GM11168 (cell line): ENCODE results near the gene ZSWIM9.

Source experiments
- in situ Hi-C: fragments of 300-500 bp; cut with MboI; formaldehyde crosslinking; loops from one replicate; pipeline ENCODE4 v1.12.0; 2022; ENCODE audit warnings: low sequenced_read_pairs; ENCODE audit not compliant: unreplicated experiment

ZSWIM9 gene

DNA sequence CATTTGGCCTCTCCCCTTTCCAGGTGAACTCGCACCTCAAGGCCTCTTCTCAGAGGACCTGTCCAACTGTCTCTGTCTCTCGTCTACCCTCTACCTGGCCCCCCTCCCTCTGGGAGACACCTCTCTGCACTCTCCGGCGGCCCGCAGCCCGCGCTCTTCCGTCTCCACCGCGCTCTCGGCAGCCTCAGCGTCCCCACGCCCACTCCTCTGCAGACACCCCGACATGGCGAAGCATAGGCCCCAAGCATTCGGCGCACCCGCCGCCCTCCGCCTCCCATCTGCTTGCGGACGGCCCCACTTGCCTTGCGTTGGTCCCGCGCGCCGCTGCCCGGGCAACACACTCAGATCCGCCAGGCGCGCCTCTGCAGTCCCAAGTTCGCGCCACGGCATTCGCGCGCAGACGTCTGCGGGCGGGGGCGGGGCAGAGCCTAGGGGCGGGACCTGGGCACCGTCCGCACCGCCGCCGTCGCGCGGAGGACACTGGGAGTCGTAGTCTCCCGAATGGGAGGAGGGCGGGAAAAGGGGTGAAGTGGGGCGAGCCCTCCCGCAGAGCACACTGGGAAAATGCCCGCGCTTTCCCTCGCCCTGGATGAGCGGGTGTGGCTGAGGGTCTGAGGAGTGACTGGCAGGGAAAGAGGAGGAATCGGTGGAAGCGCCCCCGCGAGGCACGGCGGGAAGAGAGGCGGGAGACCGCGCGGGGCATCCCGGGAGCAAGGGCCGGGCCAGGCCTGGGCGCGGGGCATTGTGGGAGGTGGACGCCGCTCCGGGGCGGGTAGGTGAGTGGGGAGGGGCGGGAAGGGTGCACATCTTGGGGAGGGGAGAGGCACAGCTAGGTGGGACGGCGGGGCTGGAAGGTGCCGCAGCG lies at the start of gene ZSWIM9, which contains the start of gene LIG1:
Gene ZSWIM9, plus strand, starts transcription at position 742 of the 865 bp plus-strand sequence. CDS start 1,123 bp downstream, outside the sequence.
Gene LIG1, minus strand, starts transcription at position 406 of the 865 bp plus-strand sequence. CDS start 4,778 bp downstream, outside the sequence.
- in situ Hi-C loops: no loop called here

DNA sequence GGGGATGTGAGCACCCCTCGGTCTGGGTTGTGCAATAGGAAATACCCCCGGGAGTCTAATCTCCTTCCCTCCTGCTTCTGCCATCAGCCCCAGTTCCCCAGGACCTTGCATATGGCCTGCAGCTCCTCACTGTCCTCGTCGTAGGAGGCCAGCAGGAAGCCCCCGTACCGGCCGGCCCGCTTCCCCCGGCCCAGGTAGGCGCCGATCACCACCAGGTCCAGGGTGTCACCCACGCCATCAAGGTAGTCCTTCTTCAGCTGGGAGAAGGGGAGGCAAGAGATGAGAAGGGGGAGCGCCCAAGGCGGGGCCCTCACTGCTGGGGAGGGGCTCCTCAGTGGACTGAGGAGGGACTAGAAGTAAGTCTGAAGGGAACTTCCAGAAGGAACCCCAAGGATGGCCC lies 49.4 kb upstream of the ZSWIM9 start:
- in situ Hi-C loops: no loop called here

GRCh38 chr19:48121909-48122371 lies 48.5 kb upstream of the ZSWIM9 start:
- in situ Hi-C loops: no loop called here

GRCh38 chr19:48122421-48122820 lies 48.1 kb upstream of the ZSWIM9 start:
- in situ Hi-C loops: no loop called here

DNA sequence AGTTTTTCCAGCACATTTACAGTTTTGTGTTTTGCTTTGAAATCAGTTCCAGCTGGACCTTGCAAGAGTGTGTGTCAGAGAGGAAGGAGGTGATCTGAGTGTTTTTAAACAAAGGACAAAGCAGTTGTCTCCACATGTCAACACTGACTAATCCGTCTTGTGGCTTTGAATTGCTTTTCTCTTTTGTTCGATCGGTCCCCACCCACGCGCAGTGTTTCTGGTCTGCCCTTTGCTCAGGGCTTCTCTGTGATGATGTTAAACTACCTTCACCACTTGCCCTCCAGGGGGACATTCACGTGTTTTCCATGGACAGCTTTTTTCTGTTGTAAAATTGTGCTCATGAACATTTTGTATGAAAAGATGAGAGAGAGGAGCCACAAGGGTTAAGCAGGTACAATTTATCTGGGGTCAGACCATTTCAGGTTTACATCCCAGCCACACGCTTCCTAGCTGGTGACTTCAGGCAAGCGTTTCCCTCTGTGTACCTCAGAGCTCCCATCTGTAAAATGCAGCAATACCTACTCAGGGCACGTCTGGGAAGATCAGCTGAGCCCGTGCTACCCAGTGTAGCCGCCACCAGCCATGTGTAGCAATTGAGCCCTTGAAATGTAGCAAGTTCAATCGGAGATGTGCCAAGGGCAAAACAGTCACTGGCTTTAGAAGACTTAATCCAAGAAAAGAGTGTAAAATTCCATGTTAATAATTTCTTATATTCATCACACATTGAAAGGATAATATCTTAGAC lies 46.4 kb upstream of the ZSWIM9 start:
- in situ Hi-C loops: no loop called here

DNA sequence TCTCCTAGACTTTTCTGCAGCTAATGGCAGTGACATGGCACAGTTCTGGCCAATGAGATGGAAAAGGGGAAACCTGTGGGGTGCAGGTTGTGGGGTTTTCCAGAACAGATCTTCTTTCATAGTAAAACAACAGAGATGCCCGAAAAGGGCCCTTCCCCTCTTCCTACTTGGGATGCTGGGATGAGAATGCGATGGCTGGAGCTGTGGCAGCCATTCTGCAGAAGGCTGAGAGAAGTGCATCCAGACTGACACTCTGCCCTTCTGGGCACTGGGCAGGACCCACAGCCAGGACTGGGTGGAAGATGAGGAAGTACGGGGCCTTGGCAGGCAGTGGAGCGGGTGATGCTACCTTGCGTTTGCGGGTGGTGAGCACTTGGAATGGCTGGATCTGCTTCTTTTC lies 42.9 kb upstream of the ZSWIM9 start:
- in situ Hi-C loops: no loop called here

DNA sequence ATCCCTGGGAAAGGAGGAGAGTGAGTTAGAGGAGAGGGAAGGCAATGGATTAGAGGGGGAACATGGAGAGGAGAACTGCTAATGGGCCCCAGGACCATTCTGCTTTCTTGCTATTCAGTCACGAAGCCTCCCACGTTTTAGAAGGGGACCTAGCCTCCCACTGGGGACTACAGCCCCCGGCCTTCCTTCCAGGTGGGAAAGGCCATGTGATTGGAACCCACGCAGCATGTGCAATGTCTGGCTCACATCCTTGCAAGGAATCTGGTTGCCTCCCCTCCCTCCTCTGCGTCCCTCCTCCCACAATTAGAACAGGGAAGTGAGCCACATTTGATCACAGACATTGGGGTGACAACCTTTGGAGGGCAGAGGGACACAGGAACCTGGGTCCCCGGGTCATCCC lies 37.4 kb upstream of the ZSWIM9 start:
- in situ Hi-C loops: no loop called here

GRCh38 chr19:48135411-48135810 lies 35.1 kb upstream of the ZSWIM9 start:
- in situ Hi-C loops: no loop called here

DNA sequence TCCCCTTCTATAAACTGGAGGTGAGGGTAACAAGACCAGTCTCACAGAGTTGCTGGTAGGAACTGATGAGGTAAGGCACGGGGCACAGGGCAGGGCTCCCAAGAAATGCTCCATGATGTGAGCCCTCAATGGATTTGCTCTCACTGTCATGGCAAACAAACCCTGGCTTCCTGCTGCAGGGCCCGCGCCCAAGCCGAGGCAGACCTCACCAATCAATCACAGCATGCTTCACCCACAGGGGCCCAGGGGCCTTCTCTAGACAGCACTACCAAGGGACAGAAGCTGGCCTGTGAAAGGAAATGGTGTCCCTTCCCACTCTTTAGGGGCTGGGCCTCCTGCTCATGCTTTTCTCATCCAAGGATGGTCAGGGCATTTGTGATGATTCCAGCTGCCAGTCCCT lies 33.9 kb upstream of the ZSWIM9 start:
- in situ Hi-C loops: no loop called here

DNA sequence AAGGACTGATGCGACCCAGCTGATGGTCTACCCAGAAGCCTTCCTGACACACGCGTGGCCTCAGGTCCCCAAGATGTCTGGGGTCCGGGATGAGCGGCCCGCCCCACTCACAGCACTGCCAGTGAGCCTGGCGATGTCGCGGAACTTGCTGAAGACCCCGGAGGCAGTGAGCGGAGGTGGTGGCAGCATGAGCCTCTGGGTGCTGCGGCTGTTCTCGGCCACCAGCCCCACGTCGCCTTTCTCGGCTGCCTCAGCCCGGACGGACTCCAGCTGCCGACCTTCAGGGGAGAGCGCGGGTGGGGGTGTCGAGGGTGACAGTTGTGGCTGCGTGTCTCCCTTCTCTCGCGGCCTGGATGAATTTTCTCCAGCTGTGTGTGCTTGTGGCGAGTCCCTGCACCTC lies 33.1 kb upstream of the ZSWIM9 start:
- in situ Hi-C loops: no loop called here

- in situ Hi-C loops: no loop called here
Measured at GRCh38 chr19:48139053-48139452, 31.4 kb upstream of the ZSWIM9 start.

- in situ Hi-C loops: loop anchor here (10.0 kb wide), 1 partner anchor 183 kb away; no protein-coding TSS in a partner anchor
Measured at GRCh38 chr19:48147597-48148175, 22.8 kb upstream of the ZSWIM9 start.

DNA sequence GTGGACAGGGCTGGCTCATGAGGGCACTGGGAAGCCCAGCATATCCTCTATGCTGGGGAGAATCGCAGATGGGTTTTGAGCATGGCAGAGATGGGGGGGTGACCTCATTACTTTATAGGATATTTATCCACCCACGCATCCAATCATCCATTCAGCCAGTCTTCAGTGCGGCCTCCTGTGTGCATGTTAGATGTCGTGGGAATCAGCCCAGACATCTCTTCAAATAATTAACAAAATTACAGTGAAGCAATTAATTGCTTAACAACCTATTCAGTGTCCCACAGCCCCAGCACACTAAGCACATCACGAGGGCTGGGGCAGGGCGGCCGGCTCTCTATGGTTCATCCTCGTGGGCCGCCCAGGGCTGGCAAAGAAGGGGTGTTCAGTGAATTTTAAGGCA lies 21.9 kb upstream of the ZSWIM9 start:
- in situ Hi-C loops: loop anchor here (10.0 kb wide), 1 partner anchor 184 kb away; no protein-coding TSS in a partner anchor

GRCh38 chr19:48149430-48149829 lies 21.1 kb upstream of the ZSWIM9 start:
- in situ Hi-C loops: loop anchor here (10.0 kb wide), 1 partner anchor 185 kb away; no protein-coding TSS in a partner anchor

DNA sequence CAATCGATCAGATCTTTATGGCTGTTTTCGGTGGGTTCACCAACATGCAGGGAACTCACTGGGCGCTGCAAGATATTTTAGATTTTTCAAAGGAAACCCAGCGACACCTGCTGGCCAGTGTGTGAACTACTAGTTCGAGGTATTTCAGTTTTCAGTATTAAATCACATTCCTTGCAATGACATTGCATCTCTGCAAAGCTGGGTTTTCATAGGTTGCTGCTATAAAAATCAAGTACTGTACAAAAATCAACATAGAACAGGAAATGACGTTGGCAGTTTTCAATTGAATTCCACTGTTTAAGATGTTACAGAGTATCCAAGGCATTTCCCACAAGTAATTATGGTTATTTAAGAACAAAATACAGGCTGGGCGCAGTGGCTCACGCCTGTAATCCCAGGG lies 17.9 kb upstream of the ZSWIM9 start:
- in situ Hi-C loops: no loop called here

DNA sequence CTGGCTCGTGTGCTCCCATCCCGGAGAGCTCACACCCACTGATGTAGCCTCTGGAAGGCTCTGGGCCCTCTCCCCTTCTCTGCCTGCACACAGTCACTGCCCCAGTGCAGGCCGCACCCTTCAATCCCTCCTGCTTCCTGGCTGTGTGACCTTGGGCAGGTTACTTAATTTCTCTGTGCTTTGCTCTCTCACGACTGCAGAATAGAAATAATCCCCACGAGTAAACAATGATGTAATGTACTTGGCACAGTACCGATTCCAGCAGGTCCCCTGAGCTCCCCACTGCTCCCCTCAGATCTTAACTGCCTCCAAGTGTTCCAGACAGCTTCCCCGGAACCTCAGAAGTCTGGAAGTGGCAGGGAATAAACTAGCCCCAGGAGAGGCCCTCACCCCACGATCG lies 16.5 kb upstream of the ZSWIM9 start:
- in situ Hi-C loops: no loop called here

GRCh38 chr19:48158210-48158790 lies 12.2 kb upstream of the ZSWIM9 start:
- in situ Hi-C loops: loop anchor here (5.0 kb wide), 1 partner anchor 51 kb away; no protein-coding TSS in a partner anchor

DNA sequence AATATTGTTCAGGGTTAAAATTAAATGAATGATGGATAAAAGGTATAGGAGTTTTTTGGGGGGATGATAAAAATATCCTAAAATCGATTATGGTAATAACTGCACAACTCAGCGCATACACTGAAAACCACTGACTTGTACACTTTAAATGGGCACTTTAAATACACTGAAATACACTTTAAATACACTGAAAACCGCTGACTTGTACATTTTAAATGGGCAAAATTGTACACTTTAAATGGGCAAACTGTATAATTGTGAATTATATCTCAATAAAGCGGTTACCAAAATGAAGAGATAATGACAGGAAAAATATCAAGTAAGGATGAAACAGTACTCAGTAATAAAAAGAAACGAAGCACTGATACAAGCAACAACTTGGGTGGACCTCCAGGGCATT lies 1.8 kb upstream of the ZSWIM9 start:
- in situ Hi-C loops: no loop called here

- in situ Hi-C loops: no loop called here
Measured at GRCh38 chr19:48169578-48169938, 922 bp upstream of the ZSWIM9 start.

DNA sequence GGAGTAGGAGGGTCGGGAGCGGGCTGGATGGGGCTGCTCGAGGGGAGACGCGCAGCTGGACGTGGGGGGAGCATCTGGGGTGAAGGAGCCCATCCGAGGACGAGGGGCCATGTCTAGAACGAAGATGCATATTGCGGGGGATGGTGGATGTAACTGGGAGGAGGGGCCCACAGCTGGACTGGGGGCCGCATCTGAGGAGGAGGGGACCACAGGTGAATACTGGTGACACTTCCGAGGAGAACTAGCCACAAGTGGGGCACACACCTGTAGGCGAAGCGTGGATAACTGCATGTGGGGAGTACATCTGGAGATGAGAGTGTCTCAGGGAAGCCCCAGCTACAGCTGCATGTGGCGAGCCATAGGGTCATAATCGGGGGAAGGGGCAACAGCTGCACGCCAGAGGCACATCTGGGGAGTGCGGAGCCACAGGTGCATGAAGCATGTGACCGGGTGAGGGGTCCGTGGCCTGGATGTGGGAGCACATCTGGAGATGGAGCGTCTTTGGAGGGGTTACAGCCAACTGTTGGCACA lies 402 bp downstream of the ZSWIM9 start:
- in situ Hi-C loops: no loop called here
